SU-DHL-6 (cell line): ENCODE data around the gene RNF217.

Experiments
- H2AFZ ChIP-seq: fragments of 200-600 bp; sonication (generic); 2 replicates; pipeline ENCODE4 v1.6.1; 2014; ENCODE audit warnings: low read depth, mild to moderate bottlenecking, moderate library complexity, mixed read lengths, antibody characterized with exemption, low read length; ENCODE audit not compliant: severe bottlenecking
- H3F3A ChIP-seq: fragments of 200-600 bp; shearing (Covaris generic); 2 replicates; pipeline ENCODE4 v1.6.0; 2016; ENCODE audit warnings: antibody characterized with exemption, mild to moderate bottlenecking; ENCODE audit not compliant: insufficient read depth
- H3K27ac ChIP-seq: fragments of 200-600 bp; sonication (generic); 2 replicates; pipeline ENCODE4 v1.5.1; 2016; ENCODE audit warnings: low read depth, mild to moderate bottlenecking, low read length, moderate library complexity, mixed read lengths
- H3K27me3 ChIP-seq: fragments of 200-600 bp; sonication (generic), shearing (Covaris generic); 2 replicates; pipeline ENCODE4 v1.6.0; 2014; ENCODE audit warnings: mild to moderate bottlenecking, low read length
- H3K36me3 ChIP-seq: fragments of 200-600 bp; sonication (generic); 2 replicates; pipeline ENCODE4 v1.6.1; 2014; ENCODE audit warnings: mild to moderate bottlenecking, low read length, mixed read lengths
- H3K4me2 ChIP-seq: fragments of 300-600, 200-600 bp; shearing (Covaris generic), sonication (generic); 2 replicates; pipeline ENCODE4 v1.6.0; 2014; ENCODE audit warnings: low read length, low read depth, mild to moderate bottlenecking; ENCODE audit not compliant: poor library complexity, severe bottlenecking
- H3K4me3 ChIP-seq: fragments of 200-600 bp; sonication (generic); 2 replicates; pipeline ENCODE4 v1.5.1; 2014; ENCODE audit warnings: antibody characterized with exemption, low read length, mild to moderate bottlenecking, mixed read lengths; ENCODE audit not compliant: insufficient read depth, poor library complexity, severe bottlenecking
- H3K79me2 ChIP-seq: fragments of 200-600 bp; sonication (generic); 2 replicates; pipeline ENCODE4 v1.6.1; 2014; ENCODE audit warnings: mild to moderate bottlenecking, low read length, moderate library complexity; ENCODE audit not compliant: insufficient read depth
- H3K9ac ChIP-seq: fragments of 200-600 bp; sonication (generic); 2 replicates; pipeline ENCODE4 v1.7.0; 2014; ENCODE audit warnings: mild to moderate bottlenecking, low read length
- H3K9me2 ChIP-seq: fragments of 200-600 bp; sonication (generic); replicated peaks from 2 replicates; pipeline ENCODE4 v1.6.1; 2014; ENCODE audit warnings: low read length; ENCODE audit not compliant: insufficient read depth
- H3K9me3 ChIP-seq: fragments of 200-600 bp; sonication (generic); 2 replicates; pipeline ENCODE4 v1.6.1; 2014; ENCODE audit warnings: low read length, mixed read lengths; ENCODE audit not compliant: insufficient read depth
- H4K20me1 ChIP-seq: fragments of 200-600 bp; sonication (generic); 2 replicates; pipeline ENCODE4 v1.6.1; 2014; ENCODE audit warnings: low read depth, mild to moderate bottlenecking, antibody characterized with exemption, low read length, moderate library complexity, mixed read lengths
- EZH2phosphoT487 ChIP-seq: fragments of 200-600 bp; sonication (generic), shearing (Covaris generic); conservative IDR thresholded peaks from 2 replicates; pipeline ENCODE4 v1.6.1; 2018; ENCODE audit warnings: mild to moderate bottlenecking, antibody characterized with exemption, low read length, moderate library complexity, mixed read lengths
- TF ChIP-seq, protein P1 (sequence below): fragments of 200-600 bp; sonication (generic); IDR thresholded peaks from one replicate; pipeline ENCODE4 v1.5.1; 2017; ENCODE audit warnings: antibody characterized with exemption, mild to moderate bottlenecking, low read length, moderate library complexity; ENCODE audit not compliant: insufficient read depth, poor library complexity, severe bottlenecking

The RNF217 gene

DNA sequence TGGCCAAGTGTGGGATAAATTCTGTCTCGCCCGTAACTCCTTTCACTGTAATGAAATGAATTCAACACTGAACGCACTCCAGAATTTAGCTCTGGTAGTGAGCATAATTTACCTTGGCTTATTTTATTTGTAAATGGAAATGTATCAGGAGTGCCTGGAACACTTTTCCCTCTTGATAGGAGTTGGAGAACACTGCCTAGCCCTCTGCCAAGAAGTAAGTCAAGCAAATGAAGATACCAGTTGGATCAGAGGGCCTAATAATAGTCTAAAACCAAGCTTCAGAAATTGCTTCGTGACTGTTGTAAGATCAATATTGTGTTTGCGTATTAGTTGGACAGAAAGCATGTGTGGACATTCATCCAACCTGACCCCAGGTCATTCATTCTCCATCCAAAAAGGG, 126.7 kb downstream of the RNF217 start:
- H3K79me2 ChIP-seq = no peaks in the 10 kb centered on the region
- H3K9me2 ChIP-seq = no peaks in the 10 kb centered on the region
- H3K27ac ChIP-seq = no peak overlapping the region
- H3F3A ChIP-seq = no peaks in the 10 kb centered on the region
- H3K36me3 ChIP-seq = no peaks in the 10 kb centered on the region
- no peaks in the 10 kb centered on the region for H3K27me3 ChIP-seq
- TF ChIP-seq EZH2phosphoT487 = no peak
- TF ChIP-seq, protein P1, sequence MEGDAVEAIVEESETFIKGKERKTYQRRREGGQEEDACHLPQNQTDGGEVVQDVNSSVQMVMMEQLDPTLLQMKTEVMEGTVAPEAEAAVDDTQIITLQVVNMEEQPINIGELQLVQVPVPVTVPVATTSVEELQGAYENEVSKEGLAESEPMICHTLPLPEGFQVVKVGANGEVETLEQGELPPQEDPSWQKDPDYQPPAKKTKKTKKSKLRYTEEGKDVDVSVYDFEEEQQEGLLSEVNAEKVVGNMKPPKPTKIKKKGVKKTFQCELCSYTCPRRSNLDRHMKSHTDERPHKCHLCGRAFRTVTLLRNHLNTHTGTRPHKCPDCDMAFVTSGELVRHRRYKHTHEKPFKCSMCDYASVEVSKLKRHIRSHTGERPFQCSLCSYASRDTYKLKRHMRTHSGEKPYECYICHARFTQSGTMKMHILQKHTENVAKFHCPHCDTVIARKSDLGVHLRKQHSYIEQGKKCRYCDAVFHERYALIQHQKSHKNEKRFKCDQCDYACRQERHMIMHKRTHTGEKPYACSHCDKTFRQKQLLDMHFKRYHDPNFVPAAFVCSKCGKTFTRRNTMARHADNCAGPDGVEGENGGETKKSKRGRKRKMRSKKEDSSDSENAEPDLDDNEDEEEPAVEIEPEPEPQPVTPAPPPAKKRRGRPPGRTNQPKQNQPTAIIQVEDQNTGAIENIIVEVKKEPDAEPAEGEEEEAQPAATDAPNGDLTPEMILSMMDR = no peak
- H3K9me3 ChIP-seq = no peaks in the 10 kb centered on the region
- H2AFZ ChIP-seq = no peak overlapping the region
- H3K9ac ChIP-seq = no peak overlapping the region
- H3K4me3 ChIP-seq = no peak overlapping the region
- no peaks in the 10 kb centered on the region for H4K20me1 ChIP-seq
- H3K4me2 ChIP-seq = no peak overlapping the region

DNA sequence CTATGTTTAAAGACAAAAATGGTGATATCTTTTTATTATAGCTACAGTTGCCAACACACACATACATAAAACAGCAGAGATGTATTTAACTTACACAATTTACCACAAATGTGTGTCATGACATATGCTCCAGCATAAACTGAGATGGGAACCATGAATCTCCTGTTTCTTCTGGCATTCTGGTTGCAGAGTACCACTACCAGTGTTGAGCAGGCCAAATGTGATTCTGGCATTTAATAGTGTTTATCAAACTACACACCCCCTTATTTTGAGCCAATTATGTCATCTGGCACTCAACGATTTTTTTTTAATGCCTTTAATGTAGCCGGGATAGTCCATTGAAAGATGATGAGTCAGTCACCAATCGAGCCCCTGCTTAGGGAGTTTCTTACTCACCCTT, 132.3 kb downstream of the RNF217 start:
- no peaks in the 10 kb centered on the region for H4K20me1 ChIP-seq
- H3K9me2 ChIP-seq = no peaks in the 10 kb centered on the region
- H3K4me2 ChIP-seq = no peak overlapping the region
- H3K79me2 ChIP-seq = no peaks in the 10 kb centered on the region
- H3K4me3 ChIP-seq = no peak overlapping the region
- no peaks in the 10 kb centered on the region for H3F3A ChIP-seq
- H3K36me3 ChIP-seq = no peaks in the 10 kb centered on the region
- no peaks in the 10 kb centered on the region for H3K9me3 ChIP-seq
- no peak overlapping the region for H3K27ac ChIP-seq
- no peak overlapping the region for H2AFZ ChIP-seq
- no peaks in the 10 kb centered on the region for H3K27me3 ChIP-seq
- no peak for TF ChIP-seq EZH2phosphoT487
- TF ChIP-seq, protein P1 = no peak
- no peak overlapping the region for H3K9ac ChIP-seq

DNA sequence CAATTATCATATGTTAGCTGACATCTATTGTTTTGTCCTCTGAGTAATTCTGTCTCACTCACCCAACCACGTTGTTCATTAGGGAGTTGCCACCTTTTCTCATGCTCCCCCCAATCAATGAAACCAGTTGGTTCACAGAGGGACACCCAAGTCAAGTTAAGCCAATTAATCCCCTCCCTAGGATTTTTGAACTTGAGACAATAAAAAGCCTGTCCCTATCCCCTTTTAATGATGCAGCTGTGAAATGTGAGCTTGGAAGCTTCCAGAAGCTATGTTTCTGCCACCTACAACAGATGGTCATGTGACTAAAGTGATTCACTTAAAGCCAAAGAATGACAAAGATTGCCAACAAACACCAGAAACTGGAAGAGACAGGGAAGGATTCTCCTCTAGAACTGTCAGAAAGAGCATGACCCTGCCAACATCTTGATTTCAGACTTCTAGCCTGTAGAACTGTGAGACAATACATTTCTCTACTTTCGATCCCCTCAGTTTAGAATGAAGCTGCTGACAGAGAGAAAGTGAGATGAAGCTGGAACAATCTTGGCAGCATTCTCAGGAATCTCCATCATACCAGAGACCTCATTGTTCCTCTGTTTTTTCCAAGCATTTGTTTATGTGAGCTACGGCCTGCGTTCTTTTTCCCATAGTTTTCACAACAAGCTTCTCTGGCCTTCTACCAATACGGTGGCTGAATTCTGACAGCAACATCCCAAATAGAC, 133.5 kb downstream of the RNF217 start:
- Histone ChIP-seq H4K20me1 (no peaks in the 10 kb centered on the region), H3K27me3 (no peaks in the 10 kb centered on the region), H3K79me2 (no peaks in the 10 kb centered on the region), H3K27ac (no peak overlapping the region), H3K36me3 (no peaks in the 10 kb centered on the region), H3K9me3 (no peaks in the 10 kb centered on the region), H3K9me2 (no peaks in the 10 kb centered on the region), H3K4me3 (no peak overlapping the region), H3K4me2 (no peak overlapping the region), H3F3A (no peaks in the 10 kb centered on the region), H3K9ac (no peak overlapping the region), H2AFZ (no peak overlapping the region)
- TF ChIP-seq, protein P1 = no peak
- no peak for TF ChIP-seq EZH2phosphoT487
